ENCODE results near the gene ABCE1.

GRCh38 chr4:145156986-145157385, 58.9 kb downstream of the ABCE1 start:
- TF ChIP-seq POLR2A (IDR thresholded peaks at IDR 0.05; ENCODE audit: low read length) (no peak), GATA1 (IDR thresholded peaks at IDR 0.05; ENCODE audit: low read depth, low read length) (no peak)
